ENCODE data around the gene GID4.

- TF ChIP-seq CTCF (conservative IDR thresholded peaks at IDR 0.05; ENCODE audit: low read depth, low read length) (no peak), FOS (IDR thresholded peaks at IDR 0.05; ENCODE audit: low read depth, low read length) (no peak), RCOR1 (IDR thresholded peaks at IDR 0.05; ENCODE audit: insufficient replicate concordance, low read length) (no peak), BHLHE40 (IDR thresholded peaks at IDR 0.05; ENCODE audit: low read depth, low read length) (no peak)
These were observed 69.4 kb downstream of the GID4 start, which contains the start of gene MYO15A for GRCh38 chr17:18108401-18109312.

Measured in IMR-90 (cell line).